B cell (primary cell): ENCODE data around the gene CHST11. TPM values are rescaled to one million over a fixed set of nuclear protein-coding genes. Genes with fewer than 3 reads are reported as not detected.
A peak's percentile ranks its signal among the peaks of the same experiment; 100 is the strongest.

Experiments used
- ATAC-seq: fragments of 200-7000 bp; cut with Tn5 transposase; one replicate; pipeline ENCODE4 v1.10.0; 2021; ENCODE audit warnings: low read depth, mild to moderate bottlenecking, moderate number of reproducible peaks, moderate library complexity
- CTCF ChIA-PET: fragments of 350-600 bp; sonication (Branson Sonifier 250); formaldehyde crosslinking; loops from one replicate; lab custom pipeline; 2021; ENCODE audit warnings: antibody characterized with exemption, inconsistent platforms; lab: Charles Lee
- POLR2A ChIA-PET: fragments of 350-600 bp; sonication (Branson Sonifier 250); formaldehyde crosslinking; loops from one replicate; lab custom pipeline; 2021; ENCODE audit warnings: antibody characterized with exemption; lab: Charles Lee
- DNase-seq: peaks from one replicate; pipeline ENCODE4 v3.0.0; 2013
- H2AFZ ChIP-seq: 2 replicates; pipeline ENCODE4 v1.6.1; 2012; ENCODE audit warnings: mild to moderate bottlenecking, low read depth, low read length; ENCODE audit not compliant: insufficient read depth, poor library complexity, severe bottlenecking
- H3K27ac ChIP-seq, 2 donors: 1 replicate in 1 of 2; 2 replicates in 1 of 2; pipeline ENCODE4 v1.5.1; 2012 to 2013; ENCODE audit warnings: low read length in 2 of 2, mild to moderate bottlenecking in 2 of 2, moderate library complexity in 1 of 2
- H3K27me3 ChIP-seq, 4 experiments: fragments of 200-600 bp in 1 of 4; sonication (generic) in 1 of 4; replicated peaks in 1 of 4; 1 replicate in 2 of 4; 2 replicates in 2 of 4; pipeline versions ENCODE4 v1.6.1 to v1.7.0; 2013 to 2016; ENCODE audit warnings: low read length in 3 of 4, mild to moderate bottlenecking in 2 of 4, mixed read lengths in 1 of 4, moderate library complexity in 1 of 4; ENCODE audit not compliant: insufficient read depth in 4 of 4, control insufficient read depth in 3 of 4; ENCODE audit errors: control extremely low read depth in 1 of 4
- H3K36me3 ChIP-seq, 2 experiments: replicated peaks in 1 of 2; 1 replicate in 1 of 2; 2 replicates in 1 of 2; pipeline versions ENCODE4 v1.6.1 to v1.7.1; 2013; ENCODE audit warnings: low read length in 1 of 2; ENCODE audit not compliant: insufficient read depth in 2 of 2, control insufficient read depth in 1 of 2; ENCODE audit errors: control extremely low read depth in 1 of 2, extremely low read depth in 1 of 2
- H3K4me1 ChIP-seq, 2 donors: fragments of 200-600 bp in 1 of 2; sonication (generic) in 1 of 2; 1 replicate in 1 of 2; 2 replicates in 1 of 2; pipeline versions ENCODE4 v1.5.1 to v1.6.1; 2013 to 2017; ENCODE audit warnings: low read length in 2 of 2; ENCODE audit not compliant: control insufficient read depth in 2 of 2, insufficient read depth in 2 of 2
- H3K4me2 ChIP-seq: replicated peaks from 2 replicates; pipeline ENCODE3; 2012; ENCODE audit warnings: mild to moderate bottlenecking, low read depth, low read length; ENCODE audit not compliant: poor library complexity, severe bottlenecking
- H3K4me3 ChIP-seq, 5 experiments: fragments of 200-600 bp in 1 of 5; sonication (generic) in 1 of 5; 1 replicate in 3 of 5; 2 replicates in 2 of 5; pipeline versions ENCODE4 v1.5.1 to v1.7.0; 2011 to 2016; ENCODE audit warnings: low read length in 4 of 5, mild to moderate bottlenecking in 4 of 5, low read depth in 2 of 5, control low read depth in 1 of 5, moderate library complexity in 1 of 5; ENCODE audit not compliant: insufficient read depth in 1 of 5; ENCODE audit errors: control extremely low read depth in 1 of 5, extremely low read depth in 1 of 5
- H3K79me2 ChIP-seq: fragments of 200-600 bp; sonication (generic); one replicate; pipeline ENCODE4 v1.6.0; 2016; ENCODE audit warnings: low read length; ENCODE audit not compliant: control insufficient read depth, insufficient read depth
- H3K9ac ChIP-seq: fragments of 200-600 bp; sonication (generic); 2 replicates; pipeline ENCODE4 v1.6.1; 2017; ENCODE audit warnings: mild to moderate bottlenecking, low read length, moderate library complexity
- H3K9me3 ChIP-seq, 3 donors: one replicate each; pipeline versions ENCODE4 v1.6.1 to v1.7.1; 2013; ENCODE audit warnings: low read length in 2 of 3; ENCODE audit not compliant: control insufficient read depth in 2 of 3, insufficient read depth in 1 of 3; ENCODE audit errors: control extremely low read depth in 1 of 3
- H4K20me1 ChIP-seq: 2 replicates; pipeline ENCODE4 v1.6.0; 2012; ENCODE audit warnings: mild to moderate bottlenecking, low read length; ENCODE audit not compliant: insufficient read depth, control insufficient read depth, poor library complexity, severe bottlenecking
- H3K27ac Mint-ChIP-seq: one replicate; pipeline ENCODE4 v1.8.0; 2021; ENCODE audit warnings: mixed read lengths
- H3K27me3 Mint-ChIP-seq: one replicate; pipeline ENCODE4 v1.8.0; 2021; ENCODE audit warnings: mixed read lengths
- H3K4me1 Mint-ChIP-seq: one replicate; pipeline ENCODE4 v1.8.0; 2021; ENCODE audit warnings: mixed read lengths
- H3K4me3 Mint-ChIP-seq: one replicate; pipeline ENCODE4 v1.8.0; 2021; ENCODE audit warnings: mixed read lengths
- H3K9me3 Mint-ChIP-seq: one replicate; pipeline ENCODE4 v1.8.0; 2022; ENCODE audit warnings: mixed read lengths; ENCODE audit not compliant: insufficient read depth
- CTCF ChIP-seq: fragments of 200-600 bp; IDR thresholded peaks from one replicate; pipeline ENCODE4 v1.8.0; 2022; ENCODE audit warnings: antibody characterized with exemption, mild to moderate bottlenecking
- EZH2 ChIP-seq: IDR thresholded peaks from 2 replicates; pipeline ENCODE4 v1.6.1; 2012; ENCODE audit warnings: borderline replicate concordance, low read depth, mild to moderate bottlenecking, moderate library complexity, low read length; ENCODE audit not compliant: insufficient read depth, poor library complexity, severe bottlenecking
- WGBS: methylation state at CpG from one replicate; pipeline ENCODE4 v1.1.5; 2013; ENCODE audit warnings: missing lambda C conversion rate; ENCODE audit not compliant: insufficient coverage; 5-methylcytosine and 5-hydroxymethylcytosine counted together
- intact Hi-C: fragments of 100-400 bp; cut with micrococcal nuclease; formaldehyde crosslinking; loops from one replicate; pipeline ENCODE4 v1.10.0; 2022
- polyA plus RNA-seq: library from polyadenylated mRNA; depleted of rRNA; stranded (reverse); fragments of >200 nt; gene quantifications from 2 replicates; pipeline ENCODE4 v1.2.3, GENCODE V29; 2012
- total RNA-seq, 2 donors: library from RNA; stranded (reverse); fragments of 120-200 nt in 1 of 2; gene quantifications; 1 replicate in 1 of 2; 2 replicates in 1 of 2; pipeline versions ENCODE4 v1.2.3 to v1.2.4, GENCODE V29; 2013 to 2022

Gene CHST11
- total and polyA plus RNA-seq, 2 donors (not counting 1 experiment from before 2014, with no cell fraction given) = 46.3 to 152 TPM

- Mint-ChIP-seq H3K4me1 (peaks cover 84% of the 10 kb centered on the region), H3K27ac (peak overlapping the region; percentile 57), H3K27me3 (no peaks in the 10 kb centered on the region), H3K9me3 (no peaks in the 10 kb centered on the region), H3K4me3 (peak overlapping the region; percentile 56)
- ChIA-PET CTCF (no interaction called here), POLR2A (no interaction called here)
- Histone ChIP-seq H3K9ac (no peak overlapping the region), H3K27me3 (no peaks in the 10 kb centered on the region), H3K4me2 (peak overlapping the region; percentile 45), H2AFZ (no peak overlapping the region), H3K4me1 (peaks cover 59 to 72% of the 10 kb centered on the region in 2 donors), H3K36me3 (peaks cover 2 to 15% of the 10 kb centered on the region in 2 experiments), H3K9me3 (no peaks in the 10 kb centered on the region), H3K27ac (peak overlapping the region in 1 of 2 donors; percentile 33), H3K4me3 (no peak overlapping the region), H4K20me1 (peaks cover 32% of the 10 kb centered on the region), H3K79me2 (peaks cover 98% of the 10 kb centered on the region)
- no CpG with 5 or more reads among the region's 3 CpGs for WGBS
- no peak for TF ChIP-seq EZH2
- no peak for TF ChIP-seq CTCF
- ATAC-seq = peak; percentile 35
- DNase-seq = no peak
- intact Hi-C loops = loop anchor here (2.0 kb wide), 1 partner anchor 14 kb away; no protein-coding TSS in a partner anchor
Observed at GRCh38 chr12:104490850-104491249, 34.1 kb downstream of the CHST11 start.

- intact Hi-C loops = no loop called here
- Histone ChIP-seq H2AFZ (no peak overlapping the region), H3K27ac (no peak overlapping the region), H3K27me3 (no peaks in the 10 kb centered on the region), H4K20me1 (peaks cover 39% of the 10 kb centered on the region), H3K4me2 (no peak overlapping the region), H3K9me3 (no peaks in the 10 kb centered on the region), H3K9ac (no peak overlapping the region), H3K36me3 (peaks cover 2 to 15% of the 10 kb centered on the region in 2 experiments), H3K4me3 (no peak overlapping the region), H3K79me2 (peaks cover 98% of the 10 kb centered on the region), H3K4me1 (peaks cover 61 to 70% of the 10 kb centered on the region in 2 donors)
- H3K4me3 Mint-ChIP-seq = no peak overlapping the region
- peaks cover 80% of the 10 kb centered on the region for H3K4me1 Mint-ChIP-seq
- TF ChIP-seq EZH2 = no peak
- TF ChIP-seq CTCF = no peak
- DNase-seq (no peak), ATAC-seq (no peak)
- H3K9me3 Mint-ChIP-seq = no peaks in the 10 kb centered on the region
- no peak overlapping the region for H3K27ac Mint-ChIP-seq
- WGBS = 100% methylated on average over 3 of the region's 7 CpGs
- H3K27me3 Mint-ChIP-seq = no peaks in the 10 kb centered on the region
- POLR2A ChIA-PET = no interaction called here
- CTCF ChIA-PET = interaction anchor here (1.5 kb wide), 1 partner anchor 15 kb away, joined by 3 read pairs; no protein-coding TSS in a partner anchor
Observed at GRCh38 chr12:104493496-104493895, 36.7 kb downstream of the CHST11 start.
